H1 (cell line): ENCODE results near the gene PCYT1A. TPM values are rescaled to one million over a fixed set of nuclear protein-coding genes. Genes with fewer than 3 reads are reported as not detected.

ENCODE experiments used
- CTCF ChIA-PET: fragments of 300-600 bp; sonication (Branson Sonifier 250); formaldehyde crosslinking; loops from one replicate; lab custom pipeline; 2021; ENCODE audit not compliant: partially characterized antibody; lab: Charles Lee
- POLR2A ChIA-PET: fragments of 300-600 bp; sonication (Branson Sonifier 250); formaldehyde crosslinking; loops from one replicate; lab custom pipeline; 2021; ENCODE audit warnings: inconsistent platforms; ENCODE audit not compliant: partially characterized antibody; lab: Charles Lee
- DNase-seq, 2 experiments: peaks; one replicate each; pipeline versions ENCODE4 v3.0.0 to v3.0.0-alpha.2; 2010 to 2022; ENCODE audit warnings: low spot score in 2 of 2, low read depth in 1 of 2, mixed read lengths in 1 of 2
- FAIRE-seq: peaks from 2 replicates; lab custom pipeline; 2011; peaks lifted over from hg19 to GRCh38; lab: Jason Lieb, UNC
- H2AFZ ChIP-seq: 2 replicates; pipeline ENCODE4 v1.8.1; 2012; ENCODE audit warnings: low read length, inconsistent platforms
- H2AK5ac ChIP-seq: 2 replicates; pipeline ENCODE4 v1.6.1; 2013; ENCODE audit warnings: low read depth, low read length
- H2BK120ac ChIP-seq: replicated peaks from 2 replicates; pipeline ENCODE3; 2013; ENCODE audit warnings: low read depth, low read length, inconsistent platforms
- H2BK12ac ChIP-seq: 2 replicates; pipeline ENCODE4 v1.6.1; 2013; ENCODE audit warnings: low read depth, low read length
- H2BK15ac ChIP-seq: 2 replicates; pipeline ENCODE4 v1.6.1; 2013; ENCODE audit warnings: low read length
- H2BK20ac ChIP-seq: 2 replicates; pipeline ENCODE4 v1.6.1; 2013; ENCODE audit warnings: low read length
- H2BK5ac ChIP-seq: 2 replicates; pipeline ENCODE4 v1.6.1; 2013; ENCODE audit warnings: low read depth, low read length
- H3K14ac ChIP-seq: 2 replicates; pipeline ENCODE4 v1.6.1; 2013; ENCODE audit warnings: inconsistent platforms; ENCODE audit not compliant: insufficient read length
- H3K18ac ChIP-seq: 2 replicates; pipeline ENCODE4 v1.6.1; 2013; ENCODE audit warnings: low read length; ENCODE audit errors: extremely low read depth
- H3K23ac ChIP-seq: 2 replicates; pipeline ENCODE4 v1.6.1; 2013; ENCODE audit warnings: inconsistent platforms; ENCODE audit not compliant: insufficient read length
- H3K23me2 ChIP-seq: 2 replicates; pipeline ENCODE4 v1.6.1; 2013; ENCODE audit warnings: low read depth, low read length
- H3K27ac ChIP-seq: 2 replicates; pipeline ENCODE4 v1.6.1; 2011; ENCODE audit warnings: low read depth, low read length, inconsistent platforms
- H3K27me3 ChIP-seq, 4 experiments: replicated peaks in 1 of 4; 1 replicate in 1 of 4; 2 replicates in 3 of 4; pipeline versions ENCODE4 v1.6.1 to v1.8.1; 2011 to 2013; ENCODE audit warnings: low read length in 3 of 4, mild to moderate bottlenecking in 3 of 4, inconsistent platforms in 2 of 4, mixed read lengths in 2 of 4, moderate library complexity in 1 of 4; ENCODE audit not compliant: control insufficient read depth in 3 of 4, insufficient read depth in 3 of 4; ENCODE audit errors: extremely low read depth in 1 of 4
- H3K36me3 ChIP-seq, 4 experiments: 2 replicates each; pipeline versions ENCODE4 v1.6.1 to v1.8.1; 2011 to 2013; ENCODE audit warnings: mild to moderate bottlenecking in 4 of 4, low read length in 3 of 4, moderate library complexity in 2 of 4, control low read depth in 1 of 4, inconsistent platforms in 1 of 4; ENCODE audit not compliant: insufficient read depth in 4 of 4, control insufficient read depth in 2 of 4
- H3K4ac ChIP-seq: replicated peaks from 2 replicates; pipeline ENCODE3; 2013; ENCODE audit warnings: low read length, low read depth, mixed read lengths, inconsistent platforms; ENCODE audit not compliant: insufficient read length
- H3K4me1 ChIP-seq, 4 experiments: replicated peaks in 1 of 4; 1 replicate in 1 of 4; 2 replicates in 3 of 4; pipeline versions ENCODE4 v1.6.1 to v1.8.1; 2011 to 2013; ENCODE audit warnings: low read length in 3 of 4, inconsistent platforms in 2 of 4, mixed read lengths in 1 of 4; ENCODE audit not compliant: insufficient read depth in 4 of 4, control insufficient read depth in 3 of 4
- H3K4me2 ChIP-seq, 2 experiments: 2 replicates each; pipeline versions ENCODE4 v1.6.1 to v1.8.1; 2011 to 2013; ENCODE audit warnings: low read depth in 2 of 2, low read length in 2 of 2, control low read depth in 1 of 2, inconsistent platforms in 1 of 2, mild to moderate bottlenecking in 1 of 2; ENCODE audit not compliant: insufficient read depth in 1 of 2
- H3K4me3 ChIP-seq, 4 experiments: fragments of 200-600, 300-600 bp in 1 of 4; sonication (generic), shearing (Covaris generic), sonication (Bioruptor Twin) in 1 of 4; 2 replicates each; pipeline versions ENCODE4 v1.5.1 to v1.8.1; 2011 to 2016; ENCODE audit warnings: low read length in 4 of 4, low read depth in 3 of 4, control low read depth in 2 of 4, inconsistent platforms in 2 of 4, mild to moderate bottlenecking in 2 of 4, mixed read lengths in 1 of 4, moderate library complexity in 1 of 4; ENCODE audit not compliant: insufficient read depth in 2 of 4; ENCODE audit errors: extremely low read depth in 1 of 4
- H3K56ac ChIP-seq: replicated peaks from 2 replicates; pipeline ENCODE3; 2013; ENCODE audit warnings: low read depth, mild to moderate bottlenecking, mixed read lengths, low read length, inconsistent platforms; ENCODE audit not compliant: insufficient read length
- H3K79me1 ChIP-seq: 2 replicates; pipeline ENCODE4 v1.6.1; 2013; ENCODE audit warnings: low read depth, low read length, control low read depth
- H3K79me2 ChIP-seq, 2 experiments: 2 replicates each; pipeline versions ENCODE4 v1.6.1 to v1.8.1; 2012 to 2013; ENCODE audit warnings: low read length in 2 of 2, mild to moderate bottlenecking in 2 of 2, inconsistent platforms in 1 of 2; ENCODE audit not compliant: insufficient read depth in 2 of 2, control insufficient read depth in 1 of 2
- H3K9ac ChIP-seq, 4 experiments: replicated peaks in 1 of 4; 1 replicate in 1 of 4; 2 replicates in 3 of 4; pipeline versions ENCODE4 v1.6.1 to v1.8.1; 2011 to 2013; ENCODE audit warnings: low read depth in 3 of 4, low read length in 3 of 4, control low read depth in 2 of 4, mild to moderate bottlenecking in 2 of 4, moderate library complexity in 2 of 4, inconsistent platforms in 1 of 4; ENCODE audit errors: extremely low read depth in 1 of 4
- H3K9me3 ChIP-seq, 2 experiments: 2 replicates each; pipeline versions ENCODE4 v1.6.1 to v1.8.1; 2012 to 2013; ENCODE audit warnings: mild to moderate bottlenecking in 2 of 2, moderate library complexity in 2 of 2, control low read depth in 1 of 2, inconsistent platforms in 1 of 2, low read depth in 1 of 2, low read length in 1 of 2, mixed read lengths in 1 of 2; ENCODE audit not compliant: insufficient read depth in 2 of 2
- H4K20me1 ChIP-seq, 2 experiments: replicated peaks in 1 of 2; 2 replicates each; pipeline versions ENCODE3 to v1.8.1; 2011 to 2013; ENCODE audit warnings: inconsistent platforms in 2 of 2, low read length in 2 of 2, mild to moderate bottlenecking in 1 of 2; ENCODE audit not compliant: insufficient read depth in 2 of 2, control insufficient read depth in 1 of 2
- H4K5ac ChIP-seq: 2 replicates; pipeline ENCODE4 v1.6.1; 2013; ENCODE audit warnings: low read length, low read depth, mixed read lengths, inconsistent platforms; ENCODE audit not compliant: insufficient read length
- H4K8ac ChIP-seq: 2 replicates; pipeline ENCODE4 v1.8.0; 2013; ENCODE audit warnings: mild to moderate bottlenecking, moderate library complexity, low read length, inconsistent platforms; ENCODE audit not compliant: insufficient read depth; ENCODE audit errors: extremely low read depth
- H4K91ac ChIP-seq: replicated peaks from 2 replicates; pipeline ENCODE3; 2013; ENCODE audit warnings: low read length, mixed read lengths, inconsistent platforms; ENCODE audit not compliant: insufficient read length
- BRCA1 ChIP-seq: IDR thresholded peaks from 2 replicates; pipeline ENCODE4 v1.6.1; 2012; ENCODE audit warnings: low read depth, low read length, improper control_type of control experiment
- CBX8 ChIP-seq: fragments of 300-800, 300-1000 bp; sonication (generic); IDR thresholded peaks from 2 replicates; pipeline ENCODE4 v1.7.1; 2016; ENCODE audit warnings: low read depth, low read length, borderline replicate concordance
- CHD1 ChIP-seq: IDR thresholded peaks from 2 replicates; pipeline ENCODE4 v1.6.1; 2012; ENCODE audit warnings: low read depth, low read length, improper control_type of control experiment
- CHD2 ChIP-seq: IDR thresholded peaks from 2 replicates; pipeline ENCODE4 v1.6.1; 2012; ENCODE audit warnings: low read length, improper control_type of control experiment
- GTF2F1 ChIP-seq: IDR thresholded peaks from 2 replicates; pipeline ENCODE4 v1.6.1; 2012; ENCODE audit warnings: low read depth, low read length, improper control_type of control experiment, borderline replicate concordance
- PHF8 ChIP-seq: fragments of 200-600 bp; sonication (generic); conservative IDR thresholded peaks from 2 replicates; pipeline ENCODE4 v1.7.1; 2012; ENCODE audit warnings: low read depth, mild to moderate bottlenecking, inconsistent platforms, low read length, moderate library complexity
- RXRA ChIP-seq: IDR thresholded peaks from 2 replicates; pipeline ENCODE4 v1.6.1; 2011; ENCODE audit warnings: low read depth, mild to moderate bottlenecking, low read length, moderate library complexity; ENCODE audit not compliant: insufficient read depth
- YY1 ChIP-seq: IDR thresholded peaks from 2 replicates; pipeline ENCODE4 v1.6.1; 2011; ENCODE audit warnings: low read depth, mild to moderate bottlenecking, low read length
- WGBS, 2 experiments: shearing (Covaris generic) in 1 of 2; methylation state at CpG; one replicate each; pipeline versions ENCODE4 v1.1.6 to v1.1.7; 2013 to 2015; ENCODE audit warnings: low lambda C conversion rate in 2 of 2, mixed read lengths in 2 of 2, inconsistent platforms in 1 of 2, low coverage in 1 of 2, missing lambda C conversion rate in 1 of 2; ENCODE audit not compliant: insufficient replicate concordance in 2 of 2, insufficient coverage in 1 of 2, insufficient read length in 1 of 2; ENCODE audit errors: extremely low coverage in 1 of 2, missing lambda C conversion rate in 1 of 2; 5-methylcytosine and 5-hydroxymethylcytosine counted together
- polyA plus RNA-seq, 7 experiments: library from polyadenylated mRNA; depleted of rRNA in 3 of 7; stranded (reverse) in 5 of 7; unstranded in 2 of 7; fragments of >200 nt in 5 of 7; fragments of 200-250 nt in 2 of 7; gene quantifications; 1 replicate in 5 of 7; 2 replicates in 1 of 7; 4 replicates in 1 of 7; pipeline versions ENCODE4 v1.2.1 to v1.2.3, GENCODE V29; 2011 to 2013; ENCODE audit warnings: missing spikeins in 2 of 7, mixed read lengths in 2 of 7
- total RNA-seq: library from RNA; stranded (reverse); fragmentation: NEBNext Ultra II Directional; extraction: Animal tissue kit (Norgen Biotek cat#: 25700); gene quantifications from 2 replicates; pipeline ENCODE4 v1.2.1, GENCODE V29; 2021
- TF ChIP-seq, protein P1 (sequence below): IDR thresholded peaks from 2 replicates; pipeline ENCODE4 v1.6.1; 2012; ENCODE audit warnings: inconsistent platforms
- TF ChIP-seq, protein P2 (sequence below): IDR thresholded peaks from 2 replicates; pipeline ENCODE4 v1.6.1; 2012; ENCODE audit warnings: low read length, inconsistent platforms

PCYT1A gene
- total and polyA plus RNA-seq, 2 of the 8 experiments (the other 6 are each of a cell fraction or from before 2014, with no cell fraction given), result 19.9 to 31.8 TPM

DNA sequence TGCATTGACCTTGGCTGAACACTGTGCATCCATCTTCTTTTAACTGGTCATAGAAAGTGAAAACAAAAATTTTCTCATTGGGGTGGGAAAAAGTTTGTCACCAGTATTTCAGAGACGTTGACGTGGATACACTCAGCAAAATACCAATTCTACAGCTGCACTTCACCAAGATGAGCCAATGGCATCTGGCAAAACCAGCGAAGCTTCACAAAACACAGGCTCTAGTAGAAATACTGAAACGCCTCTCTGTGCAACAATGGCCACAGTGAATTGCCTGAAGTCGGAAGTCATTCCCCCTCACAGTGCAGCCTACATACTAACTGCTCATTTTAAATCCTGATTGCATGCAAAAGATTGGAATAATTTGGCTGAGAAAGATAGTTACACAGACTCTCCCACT is 17.0 kb downstream of the PCYT1A start:
- peaks cover 0 to 9% of the 10 kb centered on the region in 2 experiments; a peak in 3 of 4 replicates for H3K79me2 ChIP-seq
- no peak overlapping the region for H3K27ac ChIP-seq
- H3K4me1 ChIP-seq, result peaks cover 4 to 16% (median 12%) of the 10 kb centered on the region in 4 experiments; a peak in 6 of 7 replicates
- no peak overlapping the region for H2BK15ac ChIP-seq
- no peak overlapping the region for H3K14ac ChIP-seq
- no peak overlapping the region for H3K9ac ChIP-seq
- no peak overlapping the region for H3K23ac ChIP-seq
- H4K8ac ChIP-seq, result no peak overlapping the region
- no peak overlapping the region for H2AK5ac ChIP-seq
- H2BK20ac ChIP-seq, result no peak overlapping the region
- H3K18ac ChIP-seq, result no peak overlapping the region
- no peak overlapping the region for H2BK120ac ChIP-seq
- DNase-seq, result no peak
- no peak overlapping the region for H3K4me2 ChIP-seq
- no peak overlapping the region for H3K4ac ChIP-seq
- no peak overlapping the region for H2AFZ ChIP-seq
- H3K36me3 ChIP-seq, result no peaks in the 10 kb centered on the region; a peak in 2 of 8 replicates
- H3K9me3 ChIP-seq, result no peaks in the 10 kb centered on the region
- no peak overlapping the region for H2BK12ac ChIP-seq
- no peak overlapping the region for H3K4me3 ChIP-seq
- H3K27me3 ChIP-seq, result no peaks in the 10 kb centered on the region
- H3K56ac ChIP-seq, result no peak overlapping the region
- H4K91ac ChIP-seq, result no peak overlapping the region
- CTCF ChIA-PET, result interaction anchor here (1.5 kb wide), 1 partner anchor 11 kb away, joined by 4 read pairs; no protein-coding TSS in a partner anchor
- H4K20me1 ChIP-seq, result peaks cover 0 to 2% of the 10 kb centered on the region in 2 experiments
- H3K23me2 ChIP-seq, result no peaks in the 10 kb centered on the region
- POLR2A ChIA-PET, result no interaction called here
- FAIRE-seq, result no peak
- WGBS, 2 experiments, result 89% methylated on average over 5 of the region's 5 CpGs; no CpG with 5 or more reads in 1 of the 2 experiments
- no peak overlapping the region for H4K5ac ChIP-seq
- no peak overlapping the region for H2BK5ac ChIP-seq
- H3K79me1 ChIP-seq, result no peaks in the 10 kb centered on the region
- no peak for TF ChIP-seq BRCA1
- TF ChIP-seq RXRA, result no peak
- TF ChIP-seq CHD2, result no peak
- no peak for TF ChIP-seq PHF8
- TF ChIP-seq, protein P1, sequence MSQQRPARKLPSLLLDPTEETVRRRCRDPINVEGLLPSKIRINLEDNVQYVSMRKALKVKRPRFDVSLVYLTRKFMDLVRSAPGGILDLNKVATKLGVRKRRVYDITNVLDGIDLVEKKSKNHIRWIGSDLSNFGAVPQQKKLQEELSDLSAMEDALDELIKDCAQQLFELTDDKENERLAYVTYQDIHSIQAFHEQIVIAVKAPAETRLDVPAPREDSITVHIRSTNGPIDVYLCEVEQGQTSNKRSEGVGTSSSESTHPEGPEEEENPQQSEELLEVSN, result no peak
- TF ChIP-seq CBX8, result no peak
- TF ChIP-seq, protein P2, sequence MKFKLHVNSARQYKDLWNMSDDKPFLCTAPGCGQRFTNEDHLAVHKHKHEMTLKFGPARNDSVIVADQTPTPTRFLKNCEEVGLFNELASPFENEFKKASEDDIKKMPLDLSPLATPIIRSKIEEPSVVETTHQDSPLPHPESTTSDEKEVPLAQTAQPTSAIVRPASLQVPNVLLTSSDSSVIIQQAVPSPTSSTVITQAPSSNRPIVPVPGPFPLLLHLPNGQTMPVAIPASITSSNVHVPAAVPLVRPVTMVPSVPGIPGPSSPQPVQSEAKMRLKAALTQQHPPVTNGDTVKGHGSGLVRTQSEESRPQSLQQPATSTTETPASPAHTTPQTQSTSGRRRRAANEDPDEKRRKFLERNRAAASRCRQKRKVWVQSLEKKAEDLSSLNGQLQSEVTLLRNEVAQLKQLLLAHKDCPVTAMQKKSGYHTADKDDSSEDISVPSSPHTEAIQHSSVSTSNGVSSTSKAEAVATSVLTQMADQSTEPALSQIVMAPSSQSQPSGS, result no peak
- TF ChIP-seq CHD1, result no peak
- no peak for TF ChIP-seq GTF2F1
- no peak for TF ChIP-seq YY1
